GM12892 (cell line): ENCODE measurements around the gene SUGCT.

Experiments
- POLR2A ChIP-seq: IDR thresholded peaks from 2 replicates; pipeline ENCODE4 v1.6.1; 2011; ENCODE audit warnings: low read depth, low read length, control low read depth
- TAF1 ChIP-seq: IDR thresholded peaks from 2 replicates; pipeline ENCODE4 v1.6.1; 2011; ENCODE audit warnings: low read depth, mild to moderate bottlenecking, control low read depth, low read length, borderline replicate concordance

GRCh38 chr7:40827222-40828085, 692.6 kb downstream of the SUGCT start:
- TF ChIP-seq POLR2A = no peak
- no peak for TF ChIP-seq TAF1
